IMR-90 (cell line): ENCODE data around the gene ZNF415.

Experiments used
- MXI1 ChIP-seq: IDR thresholded peaks from 2 replicates; pipeline ENCODE4 v1.6.1; 2012; ENCODE audit warnings: low read depth, mild to moderate bottlenecking, low read length, moderate library complexity, borderline replicate concordance
- NFE2L2 ChIP-seq: fragments of 150-350 bp; IDR thresholded peaks from 2 replicates; pipeline ENCODE4 v1.6.1; 2016; ENCODE audit warnings: low read depth, mild to moderate bottlenecking, low read length
- POLR2A ChIP-seq: IDR thresholded peaks from 2 replicates; pipeline ENCODE4 v1.6.1; 2012; ENCODE audit warnings: mild to moderate bottlenecking, low read depth, low read length
- RFX5 ChIP-seq: IDR thresholded peaks from 2 replicates; pipeline ENCODE4 v1.8.0; 2012; ENCODE audit warnings: low read depth, mild to moderate bottlenecking, low read length, moderate library complexity
- TF ChIP-seq, protein P1 (sequence below): conservative IDR thresholded peaks from 2 replicates; pipeline ENCODE4 v1.5.1; 2012; ENCODE audit warnings: mild to moderate bottlenecking, low read depth, low read length, improper control_type of control experiment
- TF ChIP-seq, protein P2 (sequence below): fragments of 150-350 bp; IDR thresholded peaks from 2 replicates; pipeline ENCODE4 v1.6.1; 2017; ENCODE audit warnings: mild to moderate bottlenecking, antibody characterized with exemption, low read length, low read depth

DNA sequence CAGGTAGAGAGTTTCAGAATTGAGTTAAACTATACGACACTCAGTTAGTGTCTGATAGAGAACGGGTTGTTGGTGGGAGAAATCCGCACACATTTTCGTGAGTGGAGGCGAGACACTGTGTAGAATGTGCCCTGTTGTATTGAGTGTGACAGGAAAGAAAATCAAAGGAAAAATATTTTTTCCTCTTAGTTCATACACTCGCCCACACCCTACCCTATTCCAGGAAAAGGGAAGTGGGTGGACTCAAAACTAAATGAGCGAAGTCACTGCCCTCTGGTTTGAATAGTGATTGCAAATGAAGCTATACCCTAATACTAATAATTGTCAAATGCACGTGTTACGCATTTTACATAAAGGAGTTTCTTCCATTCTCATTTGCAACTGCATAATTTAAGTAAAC, 24.1 kb upstream of the ZNF415 start:
- TF ChIP-seq, protein P1, sequence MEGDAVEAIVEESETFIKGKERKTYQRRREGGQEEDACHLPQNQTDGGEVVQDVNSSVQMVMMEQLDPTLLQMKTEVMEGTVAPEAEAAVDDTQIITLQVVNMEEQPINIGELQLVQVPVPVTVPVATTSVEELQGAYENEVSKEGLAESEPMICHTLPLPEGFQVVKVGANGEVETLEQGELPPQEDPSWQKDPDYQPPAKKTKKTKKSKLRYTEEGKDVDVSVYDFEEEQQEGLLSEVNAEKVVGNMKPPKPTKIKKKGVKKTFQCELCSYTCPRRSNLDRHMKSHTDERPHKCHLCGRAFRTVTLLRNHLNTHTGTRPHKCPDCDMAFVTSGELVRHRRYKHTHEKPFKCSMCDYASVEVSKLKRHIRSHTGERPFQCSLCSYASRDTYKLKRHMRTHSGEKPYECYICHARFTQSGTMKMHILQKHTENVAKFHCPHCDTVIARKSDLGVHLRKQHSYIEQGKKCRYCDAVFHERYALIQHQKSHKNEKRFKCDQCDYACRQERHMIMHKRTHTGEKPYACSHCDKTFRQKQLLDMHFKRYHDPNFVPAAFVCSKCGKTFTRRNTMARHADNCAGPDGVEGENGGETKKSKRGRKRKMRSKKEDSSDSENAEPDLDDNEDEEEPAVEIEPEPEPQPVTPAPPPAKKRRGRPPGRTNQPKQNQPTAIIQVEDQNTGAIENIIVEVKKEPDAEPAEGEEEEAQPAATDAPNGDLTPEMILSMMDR = no peak
- TF ChIP-seq, protein P2, sequence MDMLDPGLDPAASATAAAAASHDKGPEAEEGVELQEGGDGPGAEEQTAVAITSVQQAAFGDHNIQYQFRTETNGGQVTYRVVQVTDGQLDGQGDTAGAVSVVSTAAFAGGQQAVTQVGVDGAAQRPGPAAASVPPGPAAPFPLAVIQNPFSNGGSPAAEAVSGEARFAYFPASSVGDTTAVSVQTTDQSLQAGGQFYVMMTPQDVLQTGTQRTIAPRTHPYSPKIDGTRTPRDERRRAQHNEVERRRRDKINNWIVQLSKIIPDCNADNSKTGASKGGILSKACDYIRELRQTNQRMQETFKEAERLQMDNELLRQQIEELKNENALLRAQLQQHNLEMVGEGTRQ = no peak
- no peak for TF ChIP-seq POLR2A
- TF ChIP-seq MXI1 = no peak
- no peak for TF ChIP-seq NFE2L2
- no peak for TF ChIP-seq RFX5
